HUES6 (cell line): ENCODE measurements around the gene TTC4.
"Not testable (repeated sequence)": the region's sequence is repeated elsewhere in the genome, so short reads cannot be mapped to it uniquely, and the experiment has no call there.

Experiments
- H3K27ac ChIP-seq: 2 replicates; pipeline ENCODE4 v1.7.0; 2013; ENCODE audit warnings: low read depth, mild to moderate bottlenecking, low read length, inconsistent platforms
- H3K27me3 ChIP-seq: 2 replicates; pipeline ENCODE4 v1.6.1; 2013; ENCODE audit warnings: low read length; ENCODE audit not compliant: control insufficient read depth, insufficient read depth
- H3K36me3 ChIP-seq: 2 replicates; pipeline ENCODE4 v1.6.1; 2013; ENCODE audit warnings: low read length; ENCODE audit not compliant: control insufficient read depth, insufficient read depth
- H3K4me1 ChIP-seq: 2 replicates; pipeline ENCODE4 v1.6.1; 2013; ENCODE audit warnings: low read length; ENCODE audit not compliant: control insufficient read depth, insufficient read depth
- H3K4me3 ChIP-seq: 2 replicates; pipeline ENCODE4 v1.5.1; 2013; ENCODE audit warnings: low read depth, low read length
- H3K9ac ChIP-seq: one replicate; pipeline ENCODE4 v1.6.1; 2013; ENCODE audit warnings: mild to moderate bottlenecking, low read length
- H3K9me3 ChIP-seq: 2 replicates; pipeline ENCODE4 v1.6.1; 2013; ENCODE audit warnings: low read depth, low read length; ENCODE audit not compliant: control insufficient read depth, insufficient read depth

TTC4 gene

GRCh38 chr1:54766726-54767125, 51.1 kb downstream of the TTC4 start:
- H3K4me3 ChIP-seq, result no peak overlapping the region
- H3K9me3 ChIP-seq, result no peaks in the 10 kb centered on the region
- no peaks in the 10 kb centered on the region for H3K27me3 ChIP-seq
- H3K4me1 ChIP-seq, result peaks cover 13% of the 10 kb centered on the region
- H3K9ac ChIP-seq, result no peak overlapping the region
- no peak overlapping the region for H3K27ac ChIP-seq
- no peaks in the 10 kb centered on the region for H3K36me3 ChIP-seq

GRCh38 chr1:54767526-54767925, 51.9 kb downstream of the TTC4 start:
- H3K4me1 ChIP-seq, result peaks cover 13% of the 10 kb centered on the region
- no peaks in the 10 kb centered on the region for H3K9me3 ChIP-seq
- H3K27me3 ChIP-seq, result no peaks in the 10 kb centered on the region
- H3K27ac ChIP-seq, result no peak overlapping the region
- no peak overlapping the region for H3K4me3 ChIP-seq
- H3K36me3 ChIP-seq, result no peaks in the 10 kb centered on the region
- H3K9ac ChIP-seq, result no peak overlapping the region

GRCh38 chr1:54768093-54768492, 52.4 kb downstream of the TTC4 start:
- no peak overlapping the region for H3K9ac ChIP-seq
- H3K4me1 ChIP-seq, result peaks cover 13% of the 10 kb centered on the region
- no peaks in the 10 kb centered on the region for H3K9me3 ChIP-seq
- no peaks in the 10 kb centered on the region for H3K36me3 ChIP-seq
- H3K4me3 ChIP-seq, result no peak overlapping the region
- H3K27ac ChIP-seq, result no peak overlapping the region
- H3K27me3 ChIP-seq, result no peaks in the 10 kb centered on the region

- no peaks in the 10 kb centered on the region for H3K36me3 ChIP-seq
- H3K4me1 ChIP-seq, result 0 out of 2 replicates have a peak, but pooled peaks cover 5% of the 10 kb centered on the region
- no peak overlapping the region for H3K27ac ChIP-seq
- no peaks in the 10 kb centered on the region for H3K9me3 ChIP-seq
- no peak overlapping the region for H3K4me3 ChIP-seq
- no peak overlapping the region for H3K9ac ChIP-seq
- no peaks in the 10 kb centered on the region; the same call in 1 of the 2 replicates for H3K27me3 ChIP-seq
These were observed 57.3 kb downstream of the TTC4 start for GRCh38 chr1:54772951-54773350.

- Histone ChIP-seq H3K27ac (no peak overlapping the region), H3K4me3 (no peak overlapping the region), H3K9me3 (no peaks in the 10 kb centered on the region), H3K36me3 (no peaks in the 10 kb centered on the region), H3K9ac (no peak overlapping the region), H3K27me3 (peaks cover 15% of the 10 kb centered on the region), H3K4me1 (0 out of 2 replicates have a peak, but pooled peaks cover 5% of the 10 kb centered on the region)
These were observed 59.3 kb downstream of the TTC4 start for GRCh38 chr1:54774820-54775498.

GRCh38 chr1:54775828-54776721, 60.4 kb downstream of the TTC4 start:
- H3K27ac ChIP-seq, H3K9ac ChIP-seq, H3K36me3 ChIP-seq, H3K4me3 ChIP-seq, H3K4me1 ChIP-seq, H3K9me3 ChIP-seq: not testable (repeated sequence)
- H3K27me3 ChIP-seq, result peaks cover 23% of the 10 kb centered on the region

GRCh38 chr1:54777011-54777410, 61.4 kb downstream of the TTC4 start:
- Histone ChIP-seq H3K9me3 (no peaks in the 10 kb centered on the region), H3K27ac (no peak overlapping the region), H3K4me3 (no peak overlapping the region), H3K36me3 (no peaks in the 10 kb centered on the region), H3K27me3 (peaks cover 32% of the 10 kb centered on the region), H3K9ac (no peak overlapping the region), H3K4me1 (peaks cover 8% of the 10 kb centered on the region; the same call in 1 of the 2 replicates)

- H3K27ac ChIP-seq, result no peak overlapping the region
- H3K27me3 ChIP-seq, result peaks cover 36% of the 10 kb centered on the region
- no peak overlapping the region for H3K9ac ChIP-seq
- no peak overlapping the region for H3K4me3 ChIP-seq
- no peaks in the 10 kb centered on the region for H3K36me3 ChIP-seq
- peaks cover 8% of the 10 kb centered on the region; the same call in 1 of the 2 replicates for H3K4me1 ChIP-seq
- H3K9me3 ChIP-seq, result no peaks in the 10 kb centered on the region
These were observed 61.8 kb downstream of the TTC4 start for GRCh38 chr1:54777431-54777830.

GRCh38 chr1:54781023-54781723, 65.5 kb downstream of the TTC4 start:
- no peak overlapping the region for H3K9ac ChIP-seq
- no peak overlapping the region for H3K27ac ChIP-seq
- H3K4me3 ChIP-seq, result peak overlapping the region; percentile 43; the same call in 1 of the 2 replicates
- H3K36me3 ChIP-seq, result no peaks in the 10 kb centered on the region
- no peaks in the 10 kb centered on the region for H3K9me3 ChIP-seq
- peaks cover 3% of the 10 kb centered on the region; the same call in 1 of the 2 replicates for H3K4me1 ChIP-seq
- peaks cover 45% of the 10 kb centered on the region for H3K27me3 ChIP-seq

- Histone ChIP-seq H3K4me1 (peaks cover 3% of the 10 kb centered on the region; the same call in 1 of the 2 replicates), H3K9ac (no peak overlapping the region), H3K27ac (no peak overlapping the region), H3K36me3 (no peaks in the 10 kb centered on the region), H3K9me3 (no peaks in the 10 kb centered on the region), H3K27me3 (peaks cover 45% of the 10 kb centered on the region), H3K4me3 (no peak overlapping the region)
These were observed 66.5 kb downstream of the TTC4 start for GRCh38 chr1:54782156-54782555.
